Measurements from ENCODE around the gene KCNH2. TPM values are rescaled to one million over a fixed set of nuclear protein-coding genes. Genes with fewer than 3 reads are reported as not detected.

KCNH2 gene
- total RNA-seq, 1 experiment from 2014 or later: 0.58 TPM

GRCh38 chr7:150975536-150976319, 2.4 kb downstream of the KCNH2 start:
- DNase-seq (ENCODE audit: low spot score): peak; percentile 57

GRCh38 chr7:150974468-150975391, 3.4 kb downstream of the KCNH2 start:
- DNase-seq (ENCODE audit: low spot score): no peak

GRCh38 chr7:150973571-150974451, 4.3 kb downstream of the KCNH2 start:
- DNase-seq (ENCODE audit: low spot score): no peak

- DNase-seq (ENCODE audit: low spot score): no peak
These were observed 5.4 kb downstream of the KCNH2 start for GRCh38 chr7:150972741-150973140.

- no peak for DNase-seq (ENCODE audit: low spot score)
These were observed 6.1 kb downstream of the KCNH2 start for GRCh38 chr7:150972023-150972468.

- no peak for DNase-seq (ENCODE audit: low spot score)
These were observed 6.7 kb downstream of the KCNH2 start for GRCh38 chr7:150971242-150972022.

- no peak for DNase-seq (ENCODE audit: low spot score)
These were observed 7.7 kb downstream of the KCNH2 start for GRCh38 chr7:150970424-150970823.

GRCh38 chr7:150969475-150969874, 8.6 kb downstream of the KCNH2 start:
- no peak for DNase-seq (ENCODE audit: low spot score)

- no peak for DNase-seq (ENCODE audit: low spot score)
These were observed 9.3 kb downstream of the KCNH2 start for GRCh38 chr7:150968734-150969372.

- DNase-seq (ENCODE audit: low spot score): no peak
These were observed 9.9 kb downstream of the KCNH2 start for GRCh38 chr7:150968056-150968733.

- DNase-seq (ENCODE audit: low spot score): no peak
These were observed 10.8 kb downstream of the KCNH2 start for GRCh38 chr7:150967349-150967748.

GRCh38 chr7:150966002-150966401, 12.1 kb downstream of the KCNH2 start:
- DNase-seq (ENCODE audit: low spot score): no peak

- DNase-seq (ENCODE audit: low spot score): no peak
These were observed 12.8 kb downstream of the KCNH2 start for GRCh38 chr7:150965273-150965830.

- DNase-seq (ENCODE audit: low spot score): no peak
These were observed 13.5 kb downstream of the KCNH2 start for GRCh38 chr7:150964593-150965111.

- no peak for DNase-seq (ENCODE audit: low spot score)
These were observed 14.2 kb downstream of the KCNH2 start for GRCh38 chr7:150963707-150964559.

GRCh38 chr7:150962553-150963399, 15.3 kb downstream of the KCNH2 start:
- DNase-seq (ENCODE audit: low spot score): no peak

- DNase-seq (ENCODE audit: low spot score): no peak
These were observed 15.9 kb downstream of the KCNH2 start for GRCh38 chr7:150962290-150962552.

Measured in H4 (cell line).